Measurements from ENCODE around the gene MMP24.

DNA sequence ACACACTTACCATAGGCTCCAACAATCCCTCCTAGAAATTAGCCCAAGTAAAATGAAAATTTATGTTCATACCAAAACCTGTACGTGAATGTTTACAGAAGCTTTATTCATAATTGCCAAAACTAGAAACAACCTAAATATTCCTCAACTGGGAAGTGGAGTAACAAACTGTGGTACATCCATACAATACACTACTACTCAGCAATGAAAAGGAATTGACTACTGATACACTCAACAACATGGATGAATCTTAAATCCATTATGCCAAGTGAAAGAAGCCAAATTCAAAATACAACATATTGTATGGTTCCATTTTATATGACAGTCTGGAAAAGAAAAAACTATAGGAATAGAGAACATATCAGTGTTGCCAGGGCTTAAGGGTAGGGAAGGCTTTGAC, 19.7 kb upstream of the MMP24 start:
- TF ChIP-seq SRSF9 (IDR thresholded peaks at IDR 0.05; ENCODE audit: borderline replicate concordance, insufficient read depth, low read depth, low read length, poor library complexity, severe bottlenecking) (no peak), POLR2A (IDR thresholded peaks at IDR 0.05; ENCODE audit: insufficient read depth in 1 of 2, low read depth in 2 of 2, low read length in 2 of 2) (no peak), PPARG (CRISPR knock-in tag; conservative IDR thresholded peaks at IDR 0.05) (no peak), THYN1 (CRISPR knock-in tag; IDR thresholded peaks at IDR 0.05; ENCODE audit: borderline replicate concordance, low read depth) (no peak), ZNF12 (CRISPR knock-in tag; IDR thresholded peaks at IDR 0.05) (no peak), ZNF570 (CRISPR knock-in tag; IDR thresholded peaks at IDR 0.05; ENCODE audit: borderline replicate concordance) (no peak), CBX5 (CRISPR knock-in tag; IDR thresholded peaks at IDR 0.05; ENCODE audit: borderline replicate concordance) (no peak)
- TF ChIP-seq, protein P1, sequence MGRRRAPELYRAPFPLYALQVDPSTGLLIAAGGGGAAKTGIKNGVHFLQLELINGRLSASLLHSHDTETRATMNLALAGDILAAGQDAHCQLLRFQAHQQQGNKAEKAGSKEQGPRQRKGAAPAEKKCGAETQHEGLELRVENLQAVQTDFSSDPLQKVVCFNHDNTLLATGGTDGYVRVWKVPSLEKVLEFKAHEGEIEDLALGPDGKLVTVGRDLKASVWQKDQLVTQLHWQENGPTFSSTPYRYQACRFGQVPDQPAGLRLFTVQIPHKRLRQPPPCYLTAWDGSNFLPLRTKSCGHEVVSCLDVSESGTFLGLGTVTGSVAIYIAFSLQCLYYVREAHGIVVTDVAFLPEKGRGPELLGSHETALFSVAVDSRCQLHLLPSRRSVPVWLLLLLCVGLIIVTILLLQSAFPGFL (CRISPR knock-in tag; IDR thresholded peaks at IDR 0.05) = no peak
- TF ChIP-seq, protein P2, sequence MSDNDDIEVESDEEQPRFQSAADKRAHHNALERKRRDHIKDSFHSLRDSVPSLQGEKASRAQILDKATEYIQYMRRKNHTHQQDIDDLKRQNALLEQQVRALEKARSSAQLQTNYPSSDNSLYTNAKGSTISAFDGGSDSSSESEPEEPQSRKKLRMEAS (IDR thresholded peaks at IDR 0.05) = no peak

Data from HepG2 (cell line).